ENCODE data around the gene STARD4.

The STARD4 gene

GRCh38 chr5:111469293-111469896, 42.9 kb downstream of the STARD4 start:
- no peak for DNase-seq

DNA sequence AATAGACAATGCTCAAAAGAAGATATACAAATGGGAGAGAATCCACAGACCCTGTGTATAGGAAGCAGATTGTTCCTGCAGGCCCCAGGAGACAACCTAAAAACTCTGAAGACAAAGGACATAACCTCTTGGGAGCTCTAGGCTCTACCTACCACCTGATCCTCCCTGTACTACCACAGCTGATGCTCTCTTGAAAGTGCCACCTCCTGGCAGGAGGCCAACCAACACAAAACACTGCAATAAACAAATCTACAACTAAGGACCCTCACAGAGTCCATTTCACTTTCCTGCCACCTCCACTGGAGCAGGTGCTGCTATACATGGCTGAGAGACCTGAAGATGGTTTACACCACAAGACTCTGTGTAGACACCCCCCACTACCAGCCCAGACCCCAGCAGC, 49.0 kb downstream of the STARD4 start:
- no peak for DNase-seq

DNA sequence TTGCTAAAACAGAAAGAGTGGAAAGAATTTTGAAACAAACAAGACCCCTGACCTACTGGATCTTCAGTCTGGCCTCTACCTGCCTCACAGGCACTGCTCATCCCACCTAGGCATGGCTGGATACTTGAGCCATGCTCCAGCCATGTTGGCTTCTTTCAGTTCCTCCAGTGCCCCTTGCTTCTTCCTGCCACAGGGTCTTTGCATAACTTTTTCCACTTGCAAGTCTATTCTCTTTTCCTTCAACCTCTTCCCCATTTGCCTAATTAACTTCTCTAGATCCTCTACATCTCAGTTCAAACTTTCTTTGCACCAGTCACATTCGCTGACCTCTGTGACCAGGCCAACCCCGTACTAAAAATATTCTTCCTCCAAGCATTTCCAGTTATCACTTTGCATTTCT, 50.4 kb downstream of the STARD4 start:
- no peak for DNase-seq

- DNase-seq: no peak
These were observed 51.1 kb downstream of the STARD4 start for GRCh38 chr5:111461255-111461671.

DNA sequence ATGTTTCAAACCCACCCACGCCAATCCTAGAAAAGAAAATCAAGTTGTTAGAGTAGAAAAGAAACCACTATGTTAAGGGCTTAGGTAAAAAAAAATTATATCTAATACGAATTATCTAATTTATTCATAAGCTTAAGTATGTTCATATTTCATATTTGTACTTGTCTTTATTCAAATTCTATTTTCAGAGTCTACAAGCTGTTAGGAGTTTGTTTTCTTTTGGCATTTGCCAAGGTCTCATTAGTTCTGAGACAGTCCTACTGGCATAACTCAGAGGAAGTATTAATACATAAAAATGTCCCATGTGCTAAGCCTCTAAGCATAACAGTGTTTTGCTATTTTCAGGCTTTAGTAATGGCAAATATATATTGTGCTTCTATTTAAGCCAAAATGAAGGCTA, 57.6 kb downstream of the STARD4 start:
- DNase-seq: no peak

- no peak for DNase-seq
These were observed 58.1 kb downstream of the STARD4 start for GRCh38 chr5:111454198-111454622.

GRCh38 chr5:111453747-111454146, 58.6 kb downstream of the STARD4 start:
- DNase-seq: no peak

DNA sequence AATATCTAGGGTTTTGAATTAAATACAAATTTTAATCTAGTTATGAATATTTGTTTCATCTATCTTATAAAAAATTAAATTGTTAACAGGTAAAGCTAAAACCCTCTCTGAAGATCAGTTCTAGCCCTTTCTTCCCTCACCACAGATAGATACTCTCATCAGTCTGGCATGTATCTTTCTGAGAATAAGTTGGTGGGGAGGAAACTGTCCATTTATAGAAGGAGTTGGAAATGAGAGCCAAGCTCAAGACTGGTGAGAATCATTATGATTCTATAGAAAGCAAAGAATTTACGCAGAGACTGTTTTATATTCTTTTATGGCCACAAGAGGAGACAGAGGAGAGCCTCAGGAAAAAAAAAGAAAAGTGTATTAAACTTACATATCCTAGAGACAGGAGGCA, 59.0 kb downstream of the STARD4 start:
- DNase-seq: no peak

- no peak for DNase-seq
These were observed 64.5 kb downstream of the STARD4 start for GRCh38 chr5:111447822-111448221.

GRCh38 chr5:111447099-111447498, 65.2 kb downstream of the STARD4 start:
- no peak for DNase-seq

Data from cerebellar nuclear complex (tissue), 1 donor.